Panc1 (cell line): ENCODE results near the gene DCAF11. TPM values are rescaled to one million over a fixed set of nuclear protein-coding genes. Genes with fewer than 3 reads are reported as not detected.

ENCODE experiments used
- ATAC-seq: fragments of 200-7000 bp; cut with Tn5 transposase; 2 replicates; pipeline ENCODE4 v1.9.1; 2020; ENCODE audit warnings: mild to moderate bottlenecking, moderate library complexity
- BruUV-seq: library from RNA; stranded (reverse); fragments of 400-500 nt; replicated peaks from 2 replicates; lab custom pipeline; 2021; lab: Mats Ljungman, UMichigan
- CTCF ChIA-PET: fragments of 300-600 bp; sonication (Branson Sonifier 250); formaldehyde crosslinking; loops from one replicate; lab custom pipeline; 2022; ENCODE audit warnings: antibody characterized with exemption; lab: Charles Lee
- POLR2A ChIA-PET: fragments of 300-600 bp; sonication (Branson Sonifier 250); formaldehyde crosslinking; loops from one replicate; lab custom pipeline; 2022; ENCODE audit warnings: antibody characterized with exemption; lab: Charles Lee
- DNase-seq: peaks from one replicate; pipeline ENCODE4 v3.0.0-alpha.2; 2010; ENCODE audit warnings: low read depth, low spot score
- H3K27ac ChIP-seq: 2 replicates; pipeline ENCODE4 v1.5.1; 2011; ENCODE audit warnings: mild to moderate bottlenecking, low read length, inconsistent platforms
- H3K27me3 ChIP-seq: fragments of 200-500 bp; sonication (Bioruptor generic); 2 replicates; pipeline ENCODE4 v1.6.0; 2014; ENCODE audit warnings: low read length, inconsistent platforms; ENCODE audit not compliant: control insufficient read depth, insufficient read depth
- H3K36me3 ChIP-seq: fragments of 200-500 bp; sonication (Bioruptor generic); 2 replicates; pipeline ENCODE4 v1.5.1; 2014; ENCODE audit warnings: inconsistent platforms, mild to moderate bottlenecking, low read length, moderate library complexity; ENCODE audit not compliant: control insufficient read depth, insufficient read depth
- H3K4me1 ChIP-seq: 2 replicates; pipeline ENCODE4 v1.5.1; 2011; ENCODE audit warnings: inconsistent platforms, mild to moderate bottlenecking, low read length, moderate library complexity; ENCODE audit not compliant: control insufficient read depth, insufficient read depth
- H3K4me3 ChIP-seq, 2 experiments: 2 replicates each; pipeline ENCODE4 v1.5.1; 2011 to 2012; ENCODE audit warnings: low read depth in 2 of 2, low read length in 2 of 2, mild to moderate bottlenecking in 2 of 2, inconsistent platforms in 1 of 2, moderate library complexity in 1 of 2
- H3K9me3 ChIP-seq: fragments of 200-500 bp; sonication (Bioruptor generic); 2 replicates; pipeline ENCODE4 v1.5.1; 2014; ENCODE audit warnings: low read depth, mild to moderate bottlenecking, inconsistent platforms, low read length, moderate library complexity; ENCODE audit not compliant: control insufficient read depth, insufficient read depth
- POLR2AphosphoS5 ChIP-seq: IDR thresholded peaks from 2 replicates; pipeline ENCODE4 v1.6.1; 2012; ENCODE audit warnings: mild to moderate bottlenecking, low read depth, low read length, moderate library complexity
- SIN3A ChIP-seq: IDR thresholded peaks from 2 replicates; pipeline ENCODE4 v1.6.1; 2012; ENCODE audit warnings: low read depth, mild to moderate bottlenecking, low read length, moderate library complexity, borderline replicate concordance; ENCODE audit not compliant: insufficient read depth
- TCF7L2 ChIP-seq: IDR thresholded peaks from 2 replicates; pipeline ENCODE4 v1.6.1; 2011; ENCODE audit warnings: mild to moderate bottlenecking, low read depth, low read length, inconsistent platforms
- in situ Hi-C: cut with HindIII; loops from 2 replicates; pipeline ENCODE4 v1.10.0; 2016; ENCODE audit warnings: low sequenced_read_pairs, low pct_unique_long_range_greater_than_20kb
- intact Hi-C: fragments of 100-400 bp; cut with micrococcal nuclease; formaldehyde crosslinking; loops from one replicate; pipeline ENCODE4 v1.10.0; 2022; ENCODE audit not compliant: unreplicated experiment
- total RNA-seq: library from RNA; stranded (reverse); gene quantifications from one replicate; pipeline ENCODE4 v1.2.1, GENCODE V29; 2021; ENCODE audit not compliant: unreplicated experiment
- TF ChIP-seq, protein P1 (sequence below): fragments of 450-650 bp; IDR thresholded peaks from 2 replicates; pipeline ENCODE4 v1.5.1; 2017; ENCODE audit warnings: mild to moderate bottlenecking
- TF ChIP-seq, protein P2 (sequence below), 2 experiments: IDR thresholded peaks; 2 replicates each; pipeline ENCODE4 v1.6.1; 2011 to 2012; ENCODE audit warnings: low read depth in 2 of 2, control low read depth in 1 of 2, low read length in 1 of 2, mild to moderate bottlenecking in 1 of 2, moderate library complexity in 1 of 2; ENCODE audit not compliant: insufficient read depth in 1 of 2

DCAF11 gene
- total RNA-seq, 1 experiment from 2014 or later = 37.4 TPM

DNA sequence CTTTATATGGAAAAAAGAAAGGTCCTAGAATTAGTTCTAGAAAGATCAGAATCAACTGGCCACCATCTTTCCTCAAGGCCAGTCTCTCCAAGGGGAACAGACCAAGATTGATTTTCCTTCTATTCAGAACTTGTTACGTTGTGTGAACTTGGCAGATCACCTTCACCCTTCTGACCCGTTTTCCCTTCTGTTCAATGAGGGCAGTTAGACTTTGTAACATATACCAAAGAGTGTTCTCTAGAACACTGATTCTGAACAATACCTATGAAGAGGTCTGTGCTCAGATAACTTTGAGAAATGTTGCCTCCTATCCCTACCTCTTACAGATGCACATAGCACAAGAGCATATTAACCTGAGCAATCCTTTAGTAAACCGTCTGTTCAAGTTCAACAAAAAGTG is 31.1 kb upstream of the DCAF11 start:
- H3K27ac ChIP-seq = no peak overlapping the region
- peaks cover 9% of the 10 kb centered on the region; the same call in 1 of the 2 replicates for H3K4me1 ChIP-seq
- ChIA-PET CTCF (no interaction called here), POLR2A (no interaction called here)
- DNase-seq (no peak), ATAC-seq (no peak)
- no peaks in the 10 kb centered on the region for H3K27me3 ChIP-seq
- intact Hi-C loops (no loop called here), in situ Hi-C loops (no loop called here)
- no peaks in the 10 kb centered on the region; the same call in 1 of the 2 replicates for H3K36me3 ChIP-seq
- BruUV-seq = no TSS peak
- H3K9me3 ChIP-seq = no peaks in the 10 kb centered on the region
- TF ChIP-seq TCF7L2 (no peak), POLR2AphosphoS5 (no peak), SIN3A (no peak)
- TF ChIP-seq, protein P1, sequence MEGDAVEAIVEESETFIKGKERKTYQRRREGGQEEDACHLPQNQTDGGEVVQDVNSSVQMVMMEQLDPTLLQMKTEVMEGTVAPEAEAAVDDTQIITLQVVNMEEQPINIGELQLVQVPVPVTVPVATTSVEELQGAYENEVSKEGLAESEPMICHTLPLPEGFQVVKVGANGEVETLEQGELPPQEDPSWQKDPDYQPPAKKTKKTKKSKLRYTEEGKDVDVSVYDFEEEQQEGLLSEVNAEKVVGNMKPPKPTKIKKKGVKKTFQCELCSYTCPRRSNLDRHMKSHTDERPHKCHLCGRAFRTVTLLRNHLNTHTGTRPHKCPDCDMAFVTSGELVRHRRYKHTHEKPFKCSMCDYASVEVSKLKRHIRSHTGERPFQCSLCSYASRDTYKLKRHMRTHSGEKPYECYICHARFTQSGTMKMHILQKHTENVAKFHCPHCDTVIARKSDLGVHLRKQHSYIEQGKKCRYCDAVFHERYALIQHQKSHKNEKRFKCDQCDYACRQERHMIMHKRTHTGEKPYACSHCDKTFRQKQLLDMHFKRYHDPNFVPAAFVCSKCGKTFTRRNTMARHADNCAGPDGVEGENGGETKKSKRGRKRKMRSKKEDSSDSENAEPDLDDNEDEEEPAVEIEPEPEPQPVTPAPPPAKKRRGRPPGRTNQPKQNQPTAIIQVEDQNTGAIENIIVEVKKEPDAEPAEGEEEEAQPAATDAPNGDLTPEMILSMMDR = no peak
- TF ChIP-seq, protein P2, sequence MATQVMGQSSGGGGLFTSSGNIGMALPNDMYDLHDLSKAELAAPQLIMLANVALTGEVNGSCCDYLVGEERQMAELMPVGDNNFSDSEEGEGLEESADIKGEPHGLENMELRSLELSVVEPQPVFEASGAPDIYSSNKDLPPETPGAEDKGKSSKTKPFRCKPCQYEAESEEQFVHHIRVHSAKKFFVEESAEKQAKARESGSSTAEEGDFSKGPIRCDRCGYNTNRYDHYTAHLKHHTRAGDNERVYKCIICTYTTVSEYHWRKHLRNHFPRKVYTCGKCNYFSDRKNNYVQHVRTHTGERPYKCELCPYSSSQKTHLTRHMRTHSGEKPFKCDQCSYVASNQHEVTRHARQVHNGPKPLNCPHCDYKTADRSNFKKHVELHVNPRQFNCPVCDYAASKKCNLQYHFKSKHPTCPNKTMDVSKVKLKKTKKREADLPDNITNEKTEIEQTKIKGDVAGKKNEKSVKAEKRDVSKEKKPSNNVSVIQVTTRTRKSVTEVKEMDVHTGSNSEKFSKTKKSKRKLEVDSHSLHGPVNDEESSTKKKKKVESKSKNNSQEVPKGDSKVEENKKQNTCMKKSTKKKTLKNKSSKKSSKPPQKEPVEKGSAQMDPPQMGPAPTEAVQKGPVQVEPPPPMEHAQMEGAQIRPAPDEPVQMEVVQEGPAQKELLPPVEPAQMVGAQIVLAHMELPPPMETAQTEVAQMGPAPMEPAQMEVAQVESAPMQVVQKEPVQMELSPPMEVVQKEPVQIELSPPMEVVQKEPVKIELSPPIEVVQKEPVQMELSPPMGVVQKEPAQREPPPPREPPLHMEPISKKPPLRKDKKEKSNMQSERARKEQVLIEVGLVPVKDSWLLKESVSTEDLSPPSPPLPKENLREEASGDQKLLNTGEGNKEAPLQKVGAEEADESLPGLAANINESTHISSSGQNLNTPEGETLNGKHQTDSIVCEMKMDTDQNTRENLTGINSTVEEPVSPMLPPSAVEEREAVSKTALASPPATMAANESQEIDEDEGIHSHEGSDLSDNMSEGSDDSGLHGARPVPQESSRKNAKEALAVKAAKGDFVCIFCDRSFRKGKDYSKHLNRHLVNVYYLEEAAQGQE (IDR thresholded peaks at IDR 0.05; ENCODE audit: insufficient read depth in 1 of 2, low read depth in 2 of 2, low read length in 1 of 2) = no peak
- H3K4me3 ChIP-seq = no peak overlapping the region

DNA sequence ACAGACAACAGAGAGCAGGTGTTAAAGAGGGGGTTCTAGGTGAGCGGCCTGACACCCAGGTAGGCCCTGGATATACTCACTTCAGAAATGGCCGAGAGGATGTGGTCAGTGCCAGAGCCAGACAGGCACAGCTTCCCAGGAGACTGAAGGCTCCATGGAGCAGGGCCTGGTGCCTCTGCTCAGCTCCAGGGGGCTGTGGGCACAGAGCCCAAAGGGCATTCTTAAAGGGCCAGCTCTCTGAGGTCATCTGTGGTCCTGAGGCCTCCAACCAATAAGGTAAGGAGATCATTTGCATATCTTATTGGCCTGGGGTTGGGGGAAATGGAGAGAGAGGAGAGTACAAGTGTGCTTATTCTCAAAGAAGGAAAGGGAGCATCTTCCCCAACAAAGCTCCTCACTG is 30.1 kb upstream of the DCAF11 start:
- Histone ChIP-seq H3K27ac (no peak overlapping the region), H3K4me3 (no peak overlapping the region), H3K4me1 (peaks cover 9% of the 10 kb centered on the region; the same call in 1 of the 2 replicates), H3K9me3 (no peaks in the 10 kb centered on the region), H3K36me3 (no peaks in the 10 kb centered on the region; the same call in 1 of the 2 replicates), H3K27me3 (no peaks in the 10 kb centered on the region)
- no TSS peak for BruUV-seq
- in situ Hi-C loops = no loop called here
- TF ChIP-seq, protein P2 (IDR thresholded peaks at IDR 0.05; ENCODE audit: insufficient read depth in 1 of 2, low read depth in 2 of 2, low read length in 1 of 2) = no peak
- no peak for TF ChIP-seq TCF7L2
- no peak for TF ChIP-seq POLR2AphosphoS5
- TF ChIP-seq, protein P1 = no peak
- no peak for TF ChIP-seq SIN3A
- ATAC-seq (no peak), DNase-seq (no peak)
- intact Hi-C loops = no loop called here
- ChIA-PET POLR2A (no interaction called here), CTCF (no interaction called here)
